GM12878 (cell line): Measurements from ENCODE around the gene TPRX1. TPM values are rescaled to one million over a fixed set of nuclear protein-coding genes. Genes with fewer than 3 reads are reported as not detected.
"Not testable (repeated sequence)": the region's sequence is repeated elsewhere in the genome, so short reads cannot be mapped to it uniquely, and the experiment has no call there.

Source experiments
- ATAC-seq: fragments of 200-7000 bp; cut with Tn5 transposase; 3 replicates; pipeline ENCODE4 v1.9.1; 2020; ENCODE audit warnings: mild to moderate bottlenecking, moderate library complexity
- BruUV-seq: library from RNA; stranded (reverse); fragments of 400-500 nt; replicated peaks from 2 replicates; lab custom pipeline; 2021; lab: Mats Ljungman, UMichigan
- CTCF ChIA-PET: fragments of 300-600 bp; sonication (Branson Sonifier 250); formaldehyde crosslinking; extraction: SDS; loops from one replicate; lab custom pipeline; 2021; ENCODE audit warnings: inconsistent platforms; lab: Yijun Ruan, JAX
- POLR2A ChIA-PET: fragments of 350-600 bp; formaldehyde crosslinking; extraction: SDS; loops from one replicate; lab custom pipeline; 2021; ENCODE audit warnings: inconsistent platforms; lab: Charles Lee
- RAD21 ChIA-PET: fragments of 300-600 bp; sonication (Branson Sonifier 250); formaldehyde crosslinking; loops from one replicate; lab custom pipeline; 2023; ENCODE audit warnings: antibody characterized with exemption; ENCODE audit not compliant: unreplicated experiment; lab: Charles Lee
- SMC1A ChIA-PET: fragments of 300-600 bp; sonication (Branson Sonifier 250); formaldehyde crosslinking; loops from one replicate; lab custom pipeline; 2023; ENCODE audit not compliant: unreplicated experiment, uncharacterized antibody; lab: Charles Lee
- DNase-seq: peaks from one replicate; pipeline ENCODE4 v3.0.0-alpha.2; 2011; ENCODE audit warnings: low read depth, low spot score
- FAIRE-seq: peaks from 3 replicates; lab custom pipeline; 2011; peaks lifted over from hg19 to GRCh38; lab: Jason Lieb, UNC
- H2AFZ ChIP-seq: 2 replicates; pipeline ENCODE4 v1.6.0; 2011; ENCODE audit warnings: low read depth, low read length, control low read depth; ENCODE audit not compliant: control insufficient read depth
- H3K27ac ChIP-seq: 2 replicates; pipeline ENCODE4 v1.5.1; 2011; ENCODE audit warnings: control low read depth; ENCODE audit not compliant: control insufficient read depth, insufficient read depth
- H3K27me3 ChIP-seq, 2 experiments: replicated peaks in 1 of 2; 2 replicates each; pipeline versions ENCODE4 v1.6.0 to v1.6.1; 2011; ENCODE audit warnings: low read length in 1 of 2; ENCODE audit not compliant: control insufficient read depth in 2 of 2, insufficient read depth in 2 of 2
- H3K36me3 ChIP-seq, 2 experiments: 2 replicates each; pipeline ENCODE4 v1.5.1; 2011; ENCODE audit warnings: low read length in 1 of 2; ENCODE audit not compliant: control insufficient read depth in 2 of 2, insufficient read depth in 2 of 2
- H3K4me1 ChIP-seq: 2 replicates; pipeline ENCODE4 v1.6.1; 2011; ENCODE audit warnings: mild to moderate bottlenecking, low read length, moderate library complexity, mixed read lengths; ENCODE audit not compliant: control insufficient read depth, insufficient read depth
- H3K4me2 ChIP-seq: 2 replicates; pipeline ENCODE4 v1.6.0; 2011; ENCODE audit warnings: control low read depth; ENCODE audit not compliant: control insufficient read depth, insufficient read depth
- H3K4me3 ChIP-seq: fragments of 200-600 bp; sonication (generic); 2 replicates; pipeline ENCODE4 v1.5.1; 2016
- H3K79me2 ChIP-seq: 2 replicates; pipeline ENCODE4 v1.6.0; 2011; ENCODE audit warnings: low read length; ENCODE audit not compliant: control insufficient read depth, insufficient read depth
- H3K9ac ChIP-seq: 2 replicates; pipeline ENCODE4 v1.8.0; 2011; ENCODE audit warnings: low read length, control low read depth, mixed read lengths; ENCODE audit not compliant: control insufficient read depth, insufficient read depth
- H3K9me3 ChIP-seq: replicated peaks from 3 replicates; pipeline ENCODE4 v1.5.1; 2011; ENCODE audit warnings: mild to moderate bottlenecking, low read length; ENCODE audit not compliant: control insufficient read depth, insufficient read depth
- H4K20me1 ChIP-seq: 2 replicates; pipeline ENCODE4 v1.6.0; 2011; ENCODE audit not compliant: control insufficient read depth, insufficient read depth
- ASH2L ChIP-seq: fragments of 300-600, 200-600 bp; sonication (generic); IDR thresholded peaks from 2 replicates; pipeline ENCODE4 v1.6.1; 2017; ENCODE audit warnings: low read depth, mild to moderate bottlenecking, borderline replicate concordance
- POU2F2 ChIP-seq: IDR thresholded peaks from 3 replicates; pipeline ENCODE4 v1.6.1; 2011; ENCODE audit warnings: low read depth, mild to moderate bottlenecking, low read length, borderline replicate concordance
- SUPT20H ChIP-seq: IDR thresholded peaks from 2 replicates; pipeline ENCODE4 v1.6.1; 2011; ENCODE audit warnings: low read depth, mild to moderate bottlenecking, low read length, moderate library complexity, borderline replicate concordance; ENCODE audit not compliant: control insufficient read depth
- WGBS: methylation state at CpG from one replicate; pipeline ENCODE4 v1.1.6; 2016; ENCODE audit warnings: low lambda C conversion rate; ENCODE audit not compliant: insufficient replicate concordance, insufficient coverage; ENCODE audit errors: missing lambda C conversion rate; 5-methylcytosine and 5-hydroxymethylcytosine counted together
- in situ Hi-C: fragments of 300-500 bp; cut with MboI; formaldehyde crosslinking; loops from 9 replicates; pipeline ENCODE4 v1.14.3; 2018; ENCODE audit warnings: mixed read lengths
- intact Hi-C: fragments of 100-400 bp; cut with micrococcal nuclease; formaldehyde crosslinking; loops from one replicate; pipeline ENCODE4 v1.14.2; 2022; ENCODE audit not compliant: unreplicated experiment
- polyA plus RNA-seq, 11 experiments: library from polyadenylated mRNA; depleted of rRNA in 4 of 11; unstranded in 6 of 11; stranded (reverse) in 5 of 11; fragments of >200 nt; fragmentation: Nextera tagmentation in 4 of 11; fragmentation: Illumina TruSeq in 1 of 11; extraction: Ambion mirVana in 4 of 11; extraction: Trizol in 1 of 11; gene quantifications; 1 replicate in 1 of 11; 2 replicates in 10 of 11; pipeline versions ENCODE4 v1.2.1 to v1.2.3, GENCODE V29; 2011 to 2016; ENCODE audit warnings: inconsistent platforms in 2 of 11, missing spikeins in 2 of 11, low read depth in 1 of 11
- total RNA-seq, 4 experiments: library from RNA; depleted of rRNA in 3 of 4; stranded (reverse); fragments of >200 nt in 3 of 4; fragmentation: Illumina TruSeq in 1 of 4; extraction: Trizol in 1 of 4; gene quantifications; 2 replicates each; pipeline versions ENCODE4 v1.2.1 to v1.2.3, GENCODE V29; 2013 to 2021

Gene TPRX1
- total and polyA plus RNA-seq, 10 of the 15 experiments (the other 5 are each of a cell fraction or from before 2014, with no cell fraction given) = not detected

GRCh38 chr19:47816270-47816669, 11.9 kb upstream of the TPRX1 start:
- RAD21 ChIA-PET, H3K27ac ChIP-seq, H3K27me3 ChIP-seq, H3K9me3 ChIP-seq, H3K4me3 ChIP-seq, POLR2A ChIA-PET, H2AFZ ChIP-seq, FAIRE-seq, H3K4me1 ChIP-seq, H4K20me1 ChIP-seq, intact Hi-C loops, H3K9ac ChIP-seq, ATAC-seq, H3K79me2 ChIP-seq, in situ Hi-C loops, SMC1A ChIA-PET, BruUV-seq, H3K4me2 ChIP-seq, DNase-seq, H3K36me3 ChIP-seq: not testable (repeated sequence)
- WGBS = 69% methylated on average over 3 of the region's 8 CpGs
- CTCF ChIA-PET = interaction anchor here (0.8 to 2.7 kb wide), 3 partner anchors 25 to 50 kb away, joined by 3 to 7 read pairs (median 3); no protein-coding TSS in a partner anchor

DNA sequence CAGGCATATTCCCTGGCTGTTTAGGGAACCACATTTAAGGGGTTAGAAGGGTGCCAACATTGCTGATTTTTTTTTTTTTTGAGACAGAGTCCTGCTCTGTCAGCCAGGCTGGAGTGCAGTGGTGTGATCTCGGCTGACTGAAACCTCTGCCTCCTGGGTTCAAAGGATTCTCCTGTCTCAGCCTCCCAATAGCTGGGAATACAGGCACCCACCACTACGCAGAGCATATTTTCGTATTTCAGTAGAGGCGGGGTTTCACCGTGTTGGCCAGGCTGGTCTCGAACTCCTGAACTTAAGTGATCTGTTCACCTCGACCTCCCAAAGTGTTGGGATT, 9.6 kb upstream of the TPRX1 start:
- ChIA-PET RAD21 (interaction anchor here (1.0 kb wide), 1 partner anchor 33 kb away, joined by 4 read pairs; no protein-coding TSS in a partner anchor), POLR2A (no interaction called here), SMC1A (no interaction called here), CTCF (interaction anchor here (0.6 to 2.7 kb wide), 6 partner anchors 42 to 513 kb away, joined by 3 to 7 read pairs (median 3); no protein-coding TSS in a partner anchor)
- Histone ChIP-seq H4K20me1 (no peaks in the 10 kb centered on the region), H3K27ac (no peak overlapping the region), H3K9ac (no peak overlapping the region), H3K79me2 (no peaks in the 10 kb centered on the region), H3K36me3 (no peaks in the 10 kb centered on the region), H2AFZ (no peak overlapping the region), H3K4me3 (no peak overlapping the region), H3K4me2 (no peak overlapping the region), H3K4me1 (no peaks in the 10 kb centered on the region), H3K27me3 (no peaks in the 10 kb centered on the region), H3K9me3 (no peaks in the 10 kb centered on the region)
- TF ChIP-seq SUPT20H (no peak), POU2F2 (no peak), ASH2L (no peak)
- no peak for DNase-seq
- 68% methylated on average over 7 of the region's 7 CpGs for WGBS
- no peak for FAIRE-seq
- ATAC-seq = peak; percentile 17; the same call in 2 of the 3 replicates
- in situ Hi-C loops (no loop called here), intact Hi-C loops (loop anchor here (5.0 kb wide), 1 partner anchor 53 kb away; no protein-coding TSS in a partner anchor)
- BruUV-seq = no TSS peak
